SU-DHL-6 (cell line): Measurements from ENCODE around the gene CXCL5.

Source experiments
- H2AFZ ChIP-seq: fragments of 200-600 bp; sonication (generic); 2 replicates; pipeline ENCODE4 v1.6.1; 2014; ENCODE audit warnings: low read depth, mild to moderate bottlenecking, moderate library complexity, mixed read lengths, antibody characterized with exemption, low read length; ENCODE audit not compliant: severe bottlenecking
- H3F3A ChIP-seq: fragments of 200-600 bp; shearing (Covaris generic); 2 replicates; pipeline ENCODE4 v1.6.0; 2016; ENCODE audit warnings: antibody characterized with exemption, mild to moderate bottlenecking; ENCODE audit not compliant: insufficient read depth
- H3K27ac ChIP-seq: fragments of 200-600 bp; sonication (generic); 2 replicates; pipeline ENCODE4 v1.5.1; 2016; ENCODE audit warnings: low read depth, mild to moderate bottlenecking, low read length, moderate library complexity, mixed read lengths
- H3K27me3 ChIP-seq: fragments of 200-600 bp; sonication (generic), shearing (Covaris generic); 2 replicates; pipeline ENCODE4 v1.6.0; 2014; ENCODE audit warnings: mild to moderate bottlenecking, low read length
- H3K36me3 ChIP-seq: fragments of 200-600 bp; sonication (generic); 2 replicates; pipeline ENCODE4 v1.6.1; 2014; ENCODE audit warnings: mild to moderate bottlenecking, low read length, mixed read lengths
- H3K4me2 ChIP-seq: fragments of 300-600, 200-600 bp; shearing (Covaris generic), sonication (generic); 2 replicates; pipeline ENCODE4 v1.6.0; 2014; ENCODE audit warnings: low read length, low read depth, mild to moderate bottlenecking; ENCODE audit not compliant: poor library complexity, severe bottlenecking
- H3K4me3 ChIP-seq: fragments of 200-600 bp; sonication (generic); 2 replicates; pipeline ENCODE4 v1.5.1; 2014; ENCODE audit warnings: antibody characterized with exemption, low read length, mild to moderate bottlenecking, mixed read lengths; ENCODE audit not compliant: insufficient read depth, poor library complexity, severe bottlenecking
- H3K79me2 ChIP-seq: fragments of 200-600 bp; sonication (generic); 2 replicates; pipeline ENCODE4 v1.6.1; 2014; ENCODE audit warnings: mild to moderate bottlenecking, low read length, moderate library complexity; ENCODE audit not compliant: insufficient read depth
- H3K9ac ChIP-seq: fragments of 200-600 bp; sonication (generic); 2 replicates; pipeline ENCODE4 v1.7.0; 2014; ENCODE audit warnings: mild to moderate bottlenecking, low read length
- H3K9me2 ChIP-seq: fragments of 200-600 bp; sonication (generic); replicated peaks from 2 replicates; pipeline ENCODE4 v1.6.1; 2014; ENCODE audit warnings: low read length; ENCODE audit not compliant: insufficient read depth
- H3K9me3 ChIP-seq: fragments of 200-600 bp; sonication (generic); 2 replicates; pipeline ENCODE4 v1.6.1; 2014; ENCODE audit warnings: low read length, mixed read lengths; ENCODE audit not compliant: insufficient read depth
- H4K20me1 ChIP-seq: fragments of 200-600 bp; sonication (generic); 2 replicates; pipeline ENCODE4 v1.6.1; 2014; ENCODE audit warnings: low read depth, mild to moderate bottlenecking, antibody characterized with exemption, low read length, moderate library complexity, mixed read lengths
- CTCF ChIP-seq: fragments of 200-600 bp; sonication (generic); IDR thresholded peaks from one replicate; pipeline ENCODE4 v1.5.1; 2017; ENCODE audit warnings: antibody characterized with exemption, mild to moderate bottlenecking, low read length, moderate library complexity; ENCODE audit not compliant: insufficient read depth, poor library complexity, severe bottlenecking
- EZH2phosphoT487 ChIP-seq: fragments of 200-600 bp; sonication (generic), shearing (Covaris generic); conservative IDR thresholded peaks from 2 replicates; pipeline ENCODE4 v1.6.1; 2018; ENCODE audit warnings: mild to moderate bottlenecking, antibody characterized with exemption, low read length, moderate library complexity, mixed read lengths

Gene CXCL5

GRCh38 chr4:73976716-73977115 is 21.8 kb downstream of the CXCL5 start:
- Histone ChIP-seq H4K20me1 (no peaks in the 10 kb centered on the region), H3K36me3 (no peaks in the 10 kb centered on the region), H3F3A (no peaks in the 10 kb centered on the region), H3K4me3 (no peak overlapping the region), H3K4me2 (no peak overlapping the region), H3K27ac (no peak overlapping the region), H3K9me3 (no peaks in the 10 kb centered on the region), H3K9ac (no peak overlapping the region), H3K79me2 (no peaks in the 10 kb centered on the region), H2AFZ (no peak overlapping the region), H3K9me2 (no peaks in the 10 kb centered on the region), H3K27me3 (no peaks in the 10 kb centered on the region)
- no peak for TF ChIP-seq EZH2phosphoT487

- no peak overlapping the region for H2AFZ ChIP-seq
- no peaks in the 10 kb centered on the region for H3F3A ChIP-seq
- no peak overlapping the region for H3K27ac ChIP-seq
- no peaks in the 10 kb centered on the region for H4K20me1 ChIP-seq
- no peaks in the 10 kb centered on the region for H3K79me2 ChIP-seq
- no peaks in the 10 kb centered on the region for H3K9me2 ChIP-seq
- no peak overlapping the region for H3K4me2 ChIP-seq
- H3K36me3 ChIP-seq = no peaks in the 10 kb centered on the region
- H3K9ac ChIP-seq = no peak overlapping the region
- H3K27me3 ChIP-seq = no peaks in the 10 kb centered on the region
- TF ChIP-seq CTCF = no peak
- no peak for TF ChIP-seq EZH2phosphoT487
- H3K4me3 ChIP-seq = no peak overlapping the region
- no peaks in the 10 kb centered on the region for H3K9me3 ChIP-seq
Measured at GRCh38 chr4:73976217-73976616, 22.3 kb downstream of the CXCL5 start.

DNA sequence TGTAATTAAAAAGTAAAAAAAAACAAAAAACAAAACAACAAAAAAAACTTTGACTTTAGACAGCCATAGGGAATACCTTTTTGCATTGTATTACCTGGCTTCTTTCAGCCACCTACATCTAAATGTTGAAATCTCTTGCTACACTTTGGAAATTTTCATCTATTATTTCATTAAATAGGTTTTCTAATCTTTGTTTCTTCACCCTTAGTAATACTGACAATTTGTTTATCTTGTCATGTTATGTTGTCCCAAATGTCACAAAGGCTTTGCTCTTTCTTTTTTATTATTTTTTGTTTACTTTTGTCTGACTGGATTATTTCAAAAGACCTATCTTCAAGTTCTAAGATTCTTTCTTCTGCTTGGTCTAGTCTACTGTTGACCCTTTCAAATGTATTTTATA is 24.1 kb downstream of the CXCL5 start:
- H3K9me3 ChIP-seq = no peaks in the 10 kb centered on the region
- no peaks in the 10 kb centered on the region for H3K27me3 ChIP-seq
- H3K4me3 ChIP-seq = no peak overlapping the region
- no peak overlapping the region for H3K27ac ChIP-seq
- no peak for TF ChIP-seq CTCF
- no peaks in the 10 kb centered on the region for H3F3A ChIP-seq
- H2AFZ ChIP-seq = no peak overlapping the region
- H3K79me2 ChIP-seq = no peaks in the 10 kb centered on the region
- no peaks in the 10 kb centered on the region for H3K36me3 ChIP-seq
- no peak overlapping the region for H3K9ac ChIP-seq
- no peaks in the 10 kb centered on the region for H3K9me2 ChIP-seq
- H3K4me2 ChIP-seq = no peak overlapping the region
- H4K20me1 ChIP-seq = no peaks in the 10 kb centered on the region

DNA sequence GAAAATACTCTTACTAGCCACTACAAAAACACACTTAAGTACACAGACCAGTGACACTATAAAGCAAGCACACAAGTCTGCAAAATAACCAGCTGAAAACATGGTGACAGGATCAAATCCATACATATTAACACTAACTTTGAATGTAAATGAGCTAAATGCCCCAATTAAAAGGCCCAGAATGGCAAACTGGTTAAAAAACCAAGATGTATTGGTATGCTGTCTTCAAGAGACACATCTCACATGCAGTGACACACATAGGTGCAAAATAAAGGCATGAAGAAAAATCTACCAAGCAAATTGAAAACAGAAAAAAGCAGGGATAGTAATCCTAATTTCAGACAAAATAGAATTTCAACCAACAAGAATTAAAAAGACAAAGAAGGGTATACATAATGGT is 27.5 kb downstream of the CXCL5 start:
- Histone ChIP-seq H3K27ac (no peak overlapping the region), H3K4me2 (no peak overlapping the region), H3F3A (no peaks in the 10 kb centered on the region), H3K36me3 (no peaks in the 10 kb centered on the region), H2AFZ (no peak overlapping the region), H4K20me1 (no peaks in the 10 kb centered on the region), H3K9ac (no peak overlapping the region), H3K4me3 (no peak overlapping the region), H3K79me2 (no peaks in the 10 kb centered on the region), H3K9me3 (no peaks in the 10 kb centered on the region), H3K9me2 (no peaks in the 10 kb centered on the region), H3K27me3 (no peaks in the 10 kb centered on the region)
- no peak for TF ChIP-seq EZH2phosphoT487
- no peak for TF ChIP-seq CTCF
